HepG2 (cell line): Measurements from ENCODE around the gene IL17F. TPM values are rescaled to one million over a fixed set of nuclear protein-coding genes. Genes with fewer than 3 reads are reported as not detected.

Source experiments
- ATAC-seq: fragments of 200-7000 bp; cut with Tn5 transposase; 3 replicates; pipeline ENCODE4 v1.9.1; 2020; ENCODE audit warnings: mild to moderate bottlenecking, moderate library complexity
- BruUV-seq: library from RNA; stranded (reverse); fragments of 400-500 nt; replicated peaks from 2 replicates; lab custom pipeline; 2021; lab: Mats Ljungman, UMichigan
- CTCF ChIA-PET: fragments of 300-600 bp; formaldehyde crosslinking; extraction: SDS; loops from one replicate; lab custom pipeline; 2021; ENCODE audit warnings: low total read pairs, inconsistent platforms, low intra/inter-chr PET ratio; lab: Yijun Ruan, JAX
- POLR2A ChIA-PET: fragments of 350-600 bp; sonication (Branson Sonifier 250); formaldehyde crosslinking; loops from one replicate; lab custom pipeline; 2020; ENCODE audit warnings: antibody characterized with exemption, inconsistent platforms; lab: Yijun Ruan, JAX
- DNase-seq: peaks from one replicate; pipeline ENCODE4 v3.0.0-alpha.2; 2015; ENCODE audit warnings: low spot score
- FAIRE-seq: peaks from 3 replicates; lab custom pipeline; 2011; peaks lifted over from hg19 to GRCh38; lab: Jason Lieb, UNC
- H2AFZ ChIP-seq: one replicate; pipeline ENCODE4 v1.6.1; 2011; ENCODE audit warnings: low read length, inconsistent platforms
- H3K27ac ChIP-seq: fragments of 300-600 bp; 3 replicates; pipeline ENCODE4 v1.8.0; 2011; ENCODE audit warnings: mixed run types, mild to moderate bottlenecking, mixed read lengths, low read length, inconsistent platforms; ENCODE audit not compliant: insufficient read depth; ENCODE audit errors: extremely low read length
- H3K27me3 ChIP-seq, 2 experiments: fragments of 200-600 bp in 1 of 2; 2 replicates in 1 of 2; 3 replicates in 1 of 2; pipeline versions ENCODE4 v1.6.0 to v1.8.0; 2011; ENCODE audit warnings: low read length in 2 of 2, mild to moderate bottlenecking in 2 of 2, moderate library complexity in 2 of 2, inconsistent platforms in 1 of 2; ENCODE audit not compliant: insufficient read depth in 2 of 2, control insufficient read depth in 1 of 2
- H3K36me3 ChIP-seq, 2 experiments: fragments of 200-600 bp in 1 of 2; replicated peaks in 1 of 2; 2 replicates in 1 of 2; 3 replicates in 1 of 2; pipeline versions ENCODE4 v1.5.1 to v1.8.0; 2011; ENCODE audit warnings: low read length in 2 of 2, inconsistent platforms in 1 of 2; ENCODE audit not compliant: insufficient read depth in 2 of 2, control insufficient read depth in 1 of 2
- H3K4me1 ChIP-seq: 2 replicates; pipeline ENCODE4 v1.5.1; 2012; ENCODE audit warnings: low read length, inconsistent platforms; ENCODE audit not compliant: insufficient read depth
- H3K4me2 ChIP-seq: 2 replicates; pipeline ENCODE4 v1.6.0; 2011; ENCODE audit warnings: low read depth, low read length, inconsistent platforms
- H3K4me3 ChIP-seq, 3 experiments: fragments of 200-600 bp in 1 of 3; sonication (generic), shearing (Covaris generic) in 1 of 3; replicated peaks in 1 of 3; 2 replicates each; pipeline ENCODE4 v1.5.1; 2011 to 2016; ENCODE audit warnings: low read length in 3 of 3, inconsistent platforms in 2 of 3, low read depth in 2 of 3, mild to moderate bottlenecking in 2 of 3, control low read depth in 1 of 3, mixed read lengths in 1 of 3; ENCODE audit not compliant: insufficient read depth in 1 of 3
- H3K79me2 ChIP-seq: one replicate; pipeline ENCODE4 v1.6.1; 2011; ENCODE audit warnings: low read length, inconsistent platforms; ENCODE audit not compliant: insufficient read depth
- H3K9ac ChIP-seq: 2 replicates; pipeline ENCODE4 v1.6.0; 2011; ENCODE audit warnings: mild to moderate bottlenecking, low read depth, low read length, inconsistent platforms; ENCODE audit not compliant: insufficient read depth
- H3K9me3 ChIP-seq: 2 replicates; pipeline ENCODE4 v1.5.1; 2012; ENCODE audit warnings: mild to moderate bottlenecking, low read length
- H4K20me1 ChIP-seq: 2 replicates; pipeline ENCODE4 v1.6.0; 2011; ENCODE audit warnings: inconsistent platforms, mild to moderate bottlenecking, low read length, moderate library complexity; ENCODE audit not compliant: insufficient read depth
- FOXM1 ChIP-seq: sonication (generic); formaldehyde crosslinking; IDR thresholded peaks from 2 replicates; pipeline ENCODE4 v1.5.0; 2020; ENCODE audit warnings: missing genetic modification reagents
- MAFF ChIP-seq: IDR thresholded peaks from 2 replicates; pipeline ENCODE4 v1.6.1; 2011; ENCODE audit warnings: low read depth, low read length, improper control_type of control experiment
- MBD4 ChIP-seq: IDR thresholded peaks from 2 replicates; pipeline ENCODE4 v1.6.1; 2012; ENCODE audit warnings: low read length, inconsistent platforms, borderline replicate concordance
- NFIC ChIP-seq: IDR thresholded peaks from 2 replicates; pipeline ENCODE4 v1.6.1; 2012; ENCODE audit warnings: mild to moderate bottlenecking, low read length, inconsistent platforms
- RBM39 ChIP-seq: fragments of 200-400 bp; formaldehyde crosslinking; IDR thresholded peaks from one replicate; pipeline ENCODE4 v1.6.1; 2018; ENCODE audit warnings: antibody characterized with exemption, mild to moderate bottlenecking, low read depth, low read length; ENCODE audit not compliant: poor library complexity, severe bottlenecking
- SNRNP70 ChIP-seq: fragments of 200-400 bp; formaldehyde crosslinking; IDR thresholded peaks from 2 replicates; pipeline ENCODE4 v1.6.1; 2017; ENCODE audit warnings: mild to moderate bottlenecking, low read depth, low read length, moderate library complexity
- SP5 ChIP-seq: IDR thresholded peaks from 2 replicates; pipeline ENCODE4 v1.6.1; 2016; ENCODE audit warnings: low read depth, borderline replicate concordance
- ZFP37 ChIP-seq: sonication (generic); formaldehyde crosslinking; IDR thresholded peaks from 2 replicates; pipeline ENCODE4 v1.4.0; 2020; ENCODE audit warnings: missing genetic modification reagents, borderline replicate concordance
- ZNF10 ChIP-seq: sonication (generic); formaldehyde crosslinking; IDR thresholded peaks from 2 replicates; pipeline ENCODE4 v1.4.0; 2020; ENCODE audit warnings: mild to moderate bottlenecking, low read depth, missing genetic modification reagents, borderline replicate concordance
- ZNF547 ChIP-seq: sonication (generic); formaldehyde crosslinking; IDR thresholded peaks from 2 replicates; pipeline ENCODE4 v1.5.1; 2020; ENCODE audit warnings: mild to moderate bottlenecking, missing genetic modification reagents
- ZNF615 ChIP-seq: sonication (generic); formaldehyde crosslinking; IDR thresholded peaks from 2 replicates; pipeline ENCODE4 v1.5.0; 2020; ENCODE audit warnings: mild to moderate bottlenecking, missing genetic modification reagents, borderline replicate concordance
- ZNF703 ChIP-seq: sonication (generic); formaldehyde crosslinking; IDR thresholded peaks from 2 replicates; pipeline ENCODE4 v1.5.1; 2020; ENCODE audit warnings: missing genetic modification reagents, mild to moderate bottlenecking, moderate library complexity, borderline replicate concordance
- ZSCAN21 ChIP-seq: sonication (generic); formaldehyde crosslinking; IDR thresholded peaks from 2 replicates; pipeline ENCODE4 v1.8.0; 2022; ENCODE audit warnings: mild to moderate bottlenecking, missing genetic modification reagents, moderate library complexity, borderline replicate concordance
- in situ Hi-C: cut with HindIII; loops from 2 replicates; pipeline ENCODE4 v1.10.0; 2017; ENCODE audit warnings: low pct_unique_long_range_greater_than_20kb; ENCODE audit not compliant: extremely low pct_ligation_motif_present
- intact Hi-C: fragments of 100-400 bp; cut with micrococcal nuclease; formaldehyde crosslinking; loops from one replicate; pipeline ENCODE4 v1.10.0; 2022; ENCODE audit not compliant: unreplicated experiment
- polyA plus RNA-seq, 8 experiments: library from polyadenylated mRNA; depleted of rRNA in 3 of 8; stranded (reverse) in 7 of 8; unstranded in 1 of 8; fragments of >200 nt; fragmentation: Illumina TruSeq in 4 of 8; extraction: Trizol in 4 of 8; gene quantifications; 2 replicates each; pipeline versions ENCODE4 v1.2.1 to v1.2.3, GENCODE V29; 2011 to 2016; ENCODE audit warnings: low read depth in 4 of 8, missing spikeins in 1 of 8, mixed read lengths in 1 of 8; ENCODE audit not compliant: insufficient read depth in 1 of 8
- total RNA-seq, 5 experiments: library from RNA; depleted of rRNA; stranded (reverse); fragments of >200 nt; fragmentation: Illumina TruSeq; extraction: Trizol; gene quantifications; 2 replicates each; pipeline ENCODE4 v1.2.3, GENCODE V29; 2016; ENCODE audit warnings: low read depth in 1 of 5
- TF ChIP-seq, protein P1 (sequence below): sonication (generic); formaldehyde crosslinking; IDR thresholded peaks from 2 replicates; pipeline ENCODE4 v1.5.0; 2020; ENCODE audit warnings: mild to moderate bottlenecking, low read depth, missing genetic modification reagents, borderline replicate concordance
- TF ChIP-seq, protein P2 (sequence below): sonication (generic); formaldehyde crosslinking; IDR thresholded peaks from 2 replicates; pipeline ENCODE4 v1.8.1; 2023; ENCODE audit warnings: mild to moderate bottlenecking, missing genetic modification reagents, borderline replicate concordance

The IL17F gene
- total and polyA plus RNA-seq, 2 of the 13 experiments (the other 11 are each of a cell fraction or from before 2014, with no cell fraction given): not detected

DNA sequence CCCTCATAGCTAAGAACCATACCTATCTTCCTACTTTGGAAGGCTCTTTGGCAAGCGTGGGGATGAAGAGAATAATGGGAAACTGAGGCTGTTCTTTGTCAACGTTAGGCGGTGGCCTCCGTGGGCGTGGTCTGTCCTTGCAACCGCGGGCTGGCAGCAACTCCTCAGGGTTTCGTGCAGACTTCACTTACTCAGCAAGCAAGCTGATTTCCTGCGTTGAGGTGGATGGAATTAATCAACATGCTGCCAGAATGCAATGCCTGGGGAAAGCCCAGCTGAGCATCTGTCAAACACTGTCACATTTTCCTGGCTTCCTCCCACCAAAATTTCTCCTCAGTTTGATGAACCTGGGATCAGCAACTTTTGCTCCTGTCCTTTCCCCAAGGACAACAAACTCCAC lies 9.2 kb upstream of the IL17F start (continued):
- TF ChIP-seq, protein P1, sequence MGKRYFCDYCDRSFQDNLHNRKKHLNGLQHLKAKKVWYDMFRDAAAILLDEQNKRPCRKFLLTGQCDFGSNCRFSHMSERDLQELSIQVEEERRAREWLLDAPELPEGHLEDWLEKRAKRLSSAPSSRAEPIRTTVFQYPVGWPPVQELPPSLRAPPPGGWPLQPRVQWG: no peak

DNA sequence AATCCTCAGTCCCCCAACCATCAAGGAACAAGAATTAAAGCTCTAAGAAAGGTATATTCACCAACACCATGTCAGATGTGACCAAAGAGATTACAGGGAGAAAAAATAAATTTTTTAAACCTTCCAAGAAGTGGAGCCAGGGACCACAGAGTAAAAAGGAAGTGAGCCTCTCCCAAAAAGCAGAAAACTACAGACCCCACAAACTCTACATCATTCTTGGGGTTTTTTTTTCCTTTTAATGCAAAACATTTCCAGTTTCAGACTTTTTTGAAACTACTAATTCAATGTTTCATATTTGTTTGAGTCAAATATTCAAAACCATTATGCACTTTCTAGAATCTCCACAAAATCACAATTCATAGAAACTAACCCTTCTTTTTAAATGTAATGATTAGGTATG lies 6.8 kb upstream of the IL17F start:
- H3K36me3 ChIP-seq: no peaks in the 10 kb centered on the region
- BruUV-seq: no TSS peak
- TF ChIP-seq NFIC (no peak), ZSCAN21 (CRISPR knock-in tag) (no peak), FOXM1 (no peak), SNRNP70 (no peak), ZNF615 (no peak), ZNF10 (CRISPR knock-in tag) (no peak), ZFP37 (CRISPR knock-in tag) (no peak), MBD4 (no peak), SP5 (CRISPR knock-in tag) (no peak), ZNF547 (no peak), ZNF703 (no peak), RBM39 (no peak), MAFF (no peak)
- TF ChIP-seq, protein P2, sequence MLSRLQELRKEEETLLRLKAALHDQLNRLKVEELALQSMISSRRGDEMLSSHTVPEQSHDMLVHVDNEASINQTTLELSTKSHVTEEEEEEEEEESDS (CRISPR knock-in tag): no peak
- ChIA-PET CTCF (no interaction called here), POLR2A (no interaction called here)
- H4K20me1 ChIP-seq: no peaks in the 10 kb centered on the region
- peaks cover 46% of the 10 kb centered on the region for H3K4me1 ChIP-seq
- peaks cover 0 to 20% of the 10 kb centered on the region in 2 experiments; a peak in 4 of 5 replicates for H3K27me3 ChIP-seq
- no peaks in the 10 kb centered on the region for H3K9me3 ChIP-seq
- H3K4me2 ChIP-seq: no peak overlapping the region
- no peak overlapping the region for H3K27ac ChIP-seq
- no peaks in the 10 kb centered on the region for H3K79me2 ChIP-seq
- H3K9ac ChIP-seq: no peak overlapping the region
- intact Hi-C loops (no loop called here), in situ Hi-C loops (no loop called here)
- no peak overlapping the region for H3K4me3 ChIP-seq
- DNase-seq: no peak
- no peak overlapping the region for H2AFZ ChIP-seq
- FAIRE-seq: no peak
- ATAC-seq: no peak
